ENCODE data around the gene FUT7.

FUT7 gene

GRCh38 chr9:136985027-136985602, 46.8 kb downstream of the FUT7 start:
- no peak for DNase-seq (ENCODE audit: low read depth in 1 of 2, low spot score in 1 of 2)

DNA sequence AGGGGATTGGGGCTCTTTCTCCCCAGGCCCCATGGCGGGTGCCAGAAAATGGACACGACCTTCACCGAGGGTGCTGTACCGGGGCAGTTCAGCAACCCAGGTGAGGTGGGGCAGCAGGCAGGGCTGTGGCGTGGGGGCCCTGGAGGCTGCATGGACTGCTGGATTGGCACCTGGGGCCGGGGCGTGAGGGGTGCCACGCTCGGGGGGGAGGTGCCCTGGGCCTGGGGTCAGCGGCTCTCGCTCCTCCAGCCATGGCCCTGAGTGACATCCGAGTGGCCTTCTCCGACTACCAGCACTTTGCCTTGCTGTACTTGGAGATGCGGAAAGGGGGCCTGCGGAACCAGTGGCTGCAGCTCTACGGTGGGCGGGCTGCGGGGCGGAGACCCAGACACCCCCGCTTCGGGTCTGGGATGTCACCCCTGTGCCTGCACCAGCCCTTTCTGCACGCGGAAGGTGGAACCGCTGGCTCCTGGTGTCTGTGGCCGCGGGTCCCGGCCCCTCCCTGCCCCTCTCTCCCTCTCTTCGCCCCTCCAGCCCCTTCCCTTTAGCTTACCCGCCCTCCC, 47.3 kb downstream of the FUT7 start:
- DNase-seq (ENCODE audit: low read depth in 1 of 2, low spot score in 1 of 2): no peak

DNA sequence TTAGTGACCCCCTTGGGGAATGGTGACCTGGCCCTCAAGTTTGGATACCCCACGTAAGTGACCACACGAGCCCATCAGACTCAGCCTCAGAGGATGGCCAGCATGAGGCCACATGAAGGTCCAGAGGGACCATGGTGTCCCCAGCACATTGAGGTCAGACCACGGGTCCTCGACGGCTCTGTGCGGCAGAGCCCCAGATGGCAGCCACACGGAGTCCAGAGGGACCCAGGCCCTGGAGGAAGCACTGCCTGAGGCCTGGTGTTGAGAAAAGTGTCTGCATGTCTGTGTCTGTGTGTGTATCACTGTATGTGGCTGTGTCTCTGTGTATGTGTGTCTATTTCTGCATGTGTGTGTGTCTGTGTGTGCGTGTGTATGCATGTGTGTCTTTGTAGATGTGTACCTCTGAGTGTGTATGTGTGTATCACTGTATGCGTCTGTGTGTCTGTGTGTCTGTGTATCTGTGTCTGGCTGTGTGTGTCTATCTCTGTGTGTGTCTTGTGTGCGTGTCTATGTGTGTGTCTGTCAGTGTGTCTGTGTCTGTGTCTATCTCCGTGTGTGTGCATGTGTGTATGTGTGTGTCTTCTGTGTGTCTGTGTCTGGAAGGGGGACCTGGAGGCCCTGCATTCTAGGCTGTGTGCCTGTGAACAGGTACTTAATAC, 48.1 kb downstream of the FUT7 start:
- DNase-seq (ENCODE audit: low read depth in 1 of 2, low spot score in 1 of 2): no peak

GRCh38 chr9:136983167-136983566, 48.7 kb downstream of the FUT7 start:
- no peak for DNase-seq (ENCODE audit: low read depth in 1 of 2, low spot score in 1 of 2)

DNA sequence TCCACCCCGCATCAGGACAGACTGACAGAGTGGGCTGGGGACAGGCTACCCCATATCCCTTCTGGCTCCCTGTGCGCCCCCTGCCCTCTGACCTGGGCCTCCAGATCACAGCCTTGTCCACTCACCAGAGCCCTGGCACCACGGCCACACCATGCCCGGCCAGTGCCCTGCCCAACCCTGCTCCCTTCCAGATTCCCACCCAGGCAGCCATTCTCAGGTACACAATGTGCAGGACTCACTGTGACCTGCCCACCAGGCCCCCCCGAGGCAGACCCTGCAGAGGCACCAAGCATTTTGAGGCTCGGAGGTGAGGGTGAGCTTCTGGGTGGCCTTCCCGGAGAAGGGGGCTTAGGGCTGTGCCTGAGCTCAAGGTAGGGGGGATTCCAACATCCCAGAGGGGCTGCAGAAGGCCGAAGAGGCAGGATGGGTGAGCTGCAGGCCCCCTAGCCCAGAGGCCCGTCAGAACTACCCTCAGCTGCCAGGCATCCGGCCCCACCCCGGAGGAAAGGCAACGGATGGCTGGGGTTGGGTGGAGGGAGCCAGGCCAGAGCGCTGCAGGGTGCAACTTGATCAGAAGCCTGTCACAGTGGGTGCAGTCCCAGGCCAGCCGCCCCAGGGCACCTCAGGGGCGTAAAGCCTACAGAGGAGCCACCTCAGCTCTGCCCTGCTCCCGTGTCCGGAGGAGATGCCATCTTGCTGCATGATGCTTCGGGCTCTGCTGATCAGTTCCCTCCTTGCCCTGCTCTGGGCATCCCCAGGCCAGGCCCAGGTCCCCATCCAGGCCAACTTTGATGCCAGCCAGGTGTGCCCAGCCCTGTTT, 49.4 kb downstream of the FUT7 start, which contains the start of gene LCNL1:
LCNL1 (plus strand) TSS at position 762 of the 820 bp plus-strand sequence. CDS start 594 bp downstream, outside the sequence.
- DNase-seq (ENCODE audit: low read depth in 1 of 2, low spot score in 1 of 2): no peak

- no peak for DNase-seq (ENCODE audit: low read depth in 1 of 2, low spot score in 1 of 2)
Observed at GRCh38 chr9:136981588-136982231, 50.2 kb downstream of the FUT7 start.

GRCh38 chr9:136980669-136981478, 51.0 kb downstream of the FUT7 start:
- no peak for DNase-seq (ENCODE audit: low read depth in 1 of 2, low spot score in 1 of 2)
